GM18511 (cell line): ENCODE results near the gene SLC39A11.
"Not testable (repeated sequence)": the region's sequence is repeated elsewhere in the genome, so short reads cannot be mapped to it uniquely, and the experiment has no call there.

Source experiments
- ATAC-seq: cut with Tn5 transposase; IDR thresholded peaks from one replicate; pipeline ENCODE4 v1.9.1; 2021; ENCODE audit warnings: mild to moderate bottlenecking, moderate library complexity; ENCODE audit not compliant: unreplicated experiment

SLC39A11 gene

GRCh38 chr17:72644492-72644891 is 448.0 kb downstream of the SLC39A11 start:
- ATAC-seq: no peak

GRCh38 chr17:72643575-72644216 is 448.8 kb downstream of the SLC39A11 start:
- ATAC-seq: no peak

- no peak for ATAC-seq
These were observed 449.8 kb downstream of the SLC39A11 start for GRCh38 chr17:72642720-72643119.

- no peak for ATAC-seq
These were observed 451.9 kb downstream of the SLC39A11 start for GRCh38 chr17:72640415-72641165.

GRCh38 chr17:72639711-72640110 is 452.8 kb downstream of the SLC39A11 start:
- ATAC-seq: no peak

GRCh38 chr17:72638932-72639331 is 453.6 kb downstream of the SLC39A11 start:
- ATAC-seq: not testable (repeated sequence)

- ATAC-seq: no peak
These were observed 457.4 kb downstream of the SLC39A11 start for GRCh38 chr17:72635034-72635635.

- no peak for ATAC-seq
These were observed 457.9 kb downstream of the SLC39A11 start for GRCh38 chr17:72634621-72635020.

- ATAC-seq: no peak
These were observed 460.4 kb downstream of the SLC39A11 start for GRCh38 chr17:72631949-72632684.

- ATAC-seq: no peak
These were observed 460.9 kb downstream of the SLC39A11 start for GRCh38 chr17:72631568-72631948.

- ATAC-seq: no peak
These were observed 467.8 kb downstream of the SLC39A11 start for GRCh38 chr17:72624652-72625051.

- ATAC-seq: no peak
These were observed 468.3 kb downstream of the SLC39A11 start for GRCh38 chr17:72624226-72624625.

- ATAC-seq: no peak
These were observed 469.6 kb downstream of the SLC39A11 start for GRCh38 chr17:72622661-72623433.

- no peak for ATAC-seq
These were observed 472.4 kb downstream of the SLC39A11 start for GRCh38 chr17:72619976-72620650.

- ATAC-seq: peak; percentile 71
These were observed 474.4 kb downstream of the SLC39A11 start for GRCh38 chr17:72618001-72618509.

GRCh38 chr17:72617557-72617956 is 474.9 kb downstream of the SLC39A11 start:
- no peak for ATAC-seq

GRCh38 chr17:72616447-72616846 is 476.0 kb downstream of the SLC39A11 start:
- no peak for ATAC-seq

- ATAC-seq: no peak
These were observed 476.9 kb downstream of the SLC39A11 start for GRCh38 chr17:72615627-72615991.

GRCh38 chr17:72614871-72615626 is 477.4 kb downstream of the SLC39A11 start:
- no peak for ATAC-seq
